HG02759 (cell line): ENCODE results near the gene BRPF3.

ENCODE experiments used
- ATAC-seq: cut with Tn5 transposase; IDR thresholded peaks from one replicate; pipeline ENCODE4 v1.9.1; 2021; ENCODE audit warnings: mild to moderate bottlenecking, moderate library complexity; ENCODE audit not compliant: unreplicated experiment

BRPF3 gene

GRCh38 chr6:36266913-36267644, 70.5 kb downstream of the BRPF3 start:
- no peak for ATAC-seq

- no peak for ATAC-seq
Observed at GRCh38 chr6:36267731-36268477, 71.4 kb downstream of the BRPF3 start.

GRCh38 chr6:36268478-36269275, 72.1 kb downstream of the BRPF3 start:
- no peak for ATAC-seq

- ATAC-seq: no peak
Observed at GRCh38 chr6:36269834-36270705, 73.5 kb downstream of the BRPF3 start, which contains the start of gene PNPLA1. TSS of gene PNPLA1 (plus strand) at chr6:36270060. CDS start at chr6:36270460, 400 bp downstream.

GRCh38 chr6:36272234-36272633, 75.7 kb downstream of the BRPF3 start:
- no peak for ATAC-seq

GRCh38 chr6:36273067-36273466, 76.5 kb downstream of the BRPF3 start:
- no peak for ATAC-seq

GRCh38 chr6:36273802-36274514, 77.4 kb downstream of the BRPF3 start:
- ATAC-seq: no peak

GRCh38 chr6:36276581-36277536, 80.3 kb downstream of the BRPF3 start:
- no peak for ATAC-seq

- ATAC-seq: no peak
Observed at GRCh38 chr6:36277946-36278470, 81.5 kb downstream of the BRPF3 start.

GRCh38 chr6:36280467-36280866, 83.9 kb downstream of the BRPF3 start:
- ATAC-seq: no peak

GRCh38 chr6:36280983-36281382, 84.4 kb downstream of the BRPF3 start:
- ATAC-seq: no peak
